DLD1 (cell line): ENCODE measurements around the gene HCAR3.
"Not testable (repeated sequence)": the region's sequence is repeated elsewhere in the genome, so short reads cannot be mapped to it uniquely, and the experiment has no call there.

Source experiments
- in situ Hi-C: cut with HindIII; loops from 2 replicates; pipeline ENCODE4 v1.10.0; 2017; ENCODE audit warnings: low sequenced_read_pairs

The HCAR3 gene

DNA sequence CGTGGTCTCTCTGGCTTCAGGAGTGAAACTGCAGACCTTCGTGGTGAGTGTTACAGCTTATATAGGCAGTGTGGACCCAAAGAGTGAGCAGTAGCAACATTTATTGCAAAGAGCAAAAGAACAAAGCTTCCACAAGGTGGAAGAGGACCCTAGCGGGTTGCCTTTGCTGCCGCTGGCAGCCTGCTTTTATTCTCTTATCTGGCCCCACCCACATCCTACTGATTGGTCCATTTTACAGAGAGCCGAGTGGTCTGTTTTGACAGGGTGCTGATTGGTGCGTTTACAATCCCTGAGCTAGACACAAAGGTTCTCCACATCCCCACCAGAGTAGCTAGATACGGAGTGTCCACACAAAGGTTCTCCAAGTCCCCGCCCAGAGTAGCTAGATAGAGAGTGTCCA is 40.6 kb downstream of the HCAR3 start:
- in situ Hi-C loops, result not testable (repeated sequence)

GRCh38 chr12:122672515-122672914 is 44.1 kb downstream of the HCAR3 start:
- in situ Hi-C loops, result no loop called here

DNA sequence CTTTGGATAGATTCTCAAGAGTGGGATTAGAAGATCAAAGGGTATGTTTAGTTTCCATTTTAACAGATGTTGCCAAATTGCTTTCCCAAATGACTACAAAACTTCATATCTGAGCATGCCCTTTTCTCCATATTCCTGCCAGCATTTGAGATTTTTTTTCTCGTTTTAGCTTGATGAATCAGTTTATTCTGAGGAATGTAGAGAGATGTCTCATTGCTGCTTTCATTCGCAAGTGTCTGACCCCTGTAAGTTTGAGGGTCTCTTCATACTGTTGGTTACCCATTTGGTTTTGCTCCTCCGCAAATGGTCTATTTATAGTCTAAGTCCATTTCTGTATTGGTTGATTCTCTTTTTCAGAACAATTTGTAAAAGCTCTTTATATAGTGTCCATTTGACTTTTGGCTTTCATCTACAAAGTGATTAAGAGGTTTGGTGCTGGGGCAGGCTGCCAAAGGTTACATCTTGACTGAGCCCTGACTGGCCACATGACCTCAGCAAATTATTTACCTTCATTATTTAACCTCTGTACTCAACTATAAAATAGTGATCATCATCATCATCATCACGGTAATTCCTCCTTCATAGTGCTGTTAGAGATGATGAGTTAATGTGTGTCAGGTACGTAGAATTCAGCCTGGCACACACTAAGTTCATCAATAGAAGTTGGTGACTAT is 47.1 kb downstream of the HCAR3 start:
- in situ Hi-C loops, result no loop called here

GRCh38 chr12:122668268-122668667 is 48.3 kb downstream of the HCAR3 start:
- in situ Hi-C loops, result no loop called here

DNA sequence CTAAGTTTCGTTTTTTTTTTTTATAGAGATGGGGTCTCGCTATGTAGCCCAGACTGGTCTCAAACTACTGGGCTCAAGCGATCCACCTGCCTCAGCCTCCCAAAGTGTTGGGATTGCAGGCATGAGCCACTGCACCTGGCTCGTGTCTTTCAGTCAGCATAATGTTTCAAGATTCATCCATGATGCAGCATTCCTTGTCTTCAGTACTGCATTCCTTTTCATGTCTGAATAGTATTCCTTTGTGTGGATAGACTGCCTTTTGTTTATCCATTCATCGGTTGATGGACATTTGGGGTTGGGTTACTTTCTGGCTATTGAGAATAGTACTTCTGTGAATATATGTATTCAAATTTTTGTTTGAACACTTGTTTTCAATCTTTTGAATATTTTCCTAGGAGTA is 50.9 kb downstream of the HCAR3 start:
- in situ Hi-C loops, result no loop called here

GRCh38 chr12:122665349-122665748 is 51.3 kb downstream of the HCAR3 start:
- in situ Hi-C loops, result no loop called here
